PC-3 (cell line): ENCODE data around the gene ABHD11. TPM values are rescaled to one million over a fixed set of nuclear protein-coding genes. Genes with fewer than 3 reads are reported as not detected.

Source experiments
- ATAC-seq: fragments of 200-7000 bp; cut with Tn5 transposase; 2 replicates; pipeline ENCODE4 v1.9.1; 2020; ENCODE audit warnings: mild to moderate bottlenecking, moderate library complexity
- BruUV-seq: library from RNA; stranded (reverse); fragments of 400-500 nt; replicated peaks from 2 replicates; lab custom pipeline; 2021; lab: Mats Ljungman, UMichigan
- CTCF ChIA-PET: fragments of 300-600 bp; sonication (Branson Sonifier 250); formaldehyde crosslinking; loops from one replicate; lab custom pipeline; 2022; ENCODE audit warnings: antibody characterized with exemption; lab: Charles Lee
- POLR2A ChIA-PET: fragments of 300-600 bp; sonication (Branson Sonifier 250); formaldehyde crosslinking; loops from one replicate; lab custom pipeline; 2022; ENCODE audit warnings: antibody characterized with exemption; ENCODE audit not compliant: unreplicated experiment; lab: Charles Lee
- DNase-seq: peaks from one replicate; pipeline ENCODE4 v3.0.0-alpha.2; 2015
- H2AFZ ChIP-seq: fragments of 300-600 bp; sonication (generic); 2 replicates; pipeline ENCODE4 v1.6.0; 2016; ENCODE audit warnings: antibody characterized with exemption, low read length
- H3F3A ChIP-seq: fragments of 300-600 bp; sonication (generic); one replicate; pipeline ENCODE4 v1.6.0; 2017; ENCODE audit warnings: antibody characterized with exemption, low read length, control low read depth, mild to moderate bottlenecking; ENCODE audit not compliant: unreplicated experiment
- H3K27ac ChIP-seq: fragments of 300-600 bp; sonication (generic); 2 replicates; pipeline ENCODE4 v1.5.1; 2016; ENCODE audit warnings: mild to moderate bottlenecking, low read length
- H3K27me3 ChIP-seq: fragments of 300-600 bp; sonication (generic); 2 replicates; pipeline ENCODE4 v1.6.1; 2016; ENCODE audit warnings: low read length, mixed read lengths
- H3K36me3 ChIP-seq: fragments of 300-600 bp; sonication (generic); 2 replicates; pipeline ENCODE4 v1.6.1; 2016; ENCODE audit warnings: low read depth, mixed run types, low read length, mixed read lengths
- H3K4me1 ChIP-seq: fragments of 300-600 bp; sonication (generic); 2 replicates; pipeline ENCODE4 v1.5.1; 2016; ENCODE audit warnings: low read length; ENCODE audit not compliant: insufficient read depth
- H3K4me2 ChIP-seq: fragments of 300-600 bp; sonication (generic); 2 replicates; pipeline ENCODE4 v1.6.0; 2016; ENCODE audit warnings: low read length
- H3K4me3 ChIP-seq: fragments of 300-600 bp; sonication (generic); 2 replicates; pipeline ENCODE4 v1.5.1; 2016; ENCODE audit warnings: mild to moderate bottlenecking, low read length, mixed read lengths
- H3K79me2 ChIP-seq: fragments of 300-600 bp; sonication (generic); 2 replicates; pipeline ENCODE4 v1.6.1; 2017; ENCODE audit warnings: low read length, mixed read lengths
- H3K9ac ChIP-seq: fragments of 300-600 bp; sonication (generic); 2 replicates; pipeline ENCODE4 v1.6.0; 2016; ENCODE audit warnings: mild to moderate bottlenecking, low read length
- H3K9me2 ChIP-seq: fragments of 300-600 bp; sonication (generic); replicated peaks from 2 replicates; pipeline ENCODE4 v1.6.1; 2016; ENCODE audit warnings: mixed run types, low read length, mixed read lengths
- H3K9me3 ChIP-seq: fragments of 300-600 bp; sonication (generic); 2 replicates; pipeline ENCODE4 v1.6.1; 2016; ENCODE audit warnings: low read length, mixed read lengths
- H4K20me1 ChIP-seq: fragments of 300-600 bp; sonication (generic); 2 replicates; pipeline ENCODE4 v1.6.1; 2016; ENCODE audit warnings: low read length, mixed read lengths
- CTCF ChIP-seq: fragments of 300-600 bp; sonication (generic); conservative IDR thresholded peaks from 2 replicates; pipeline ENCODE4 v1.5.1; 2017; ENCODE audit warnings: antibody characterized with exemption, low read depth, mild to moderate bottlenecking, low read length
- EZH2 ChIP-seq: fragments of 300-600 bp; sonication (generic); IDR thresholded peaks from one replicate; pipeline ENCODE4 v1.6.1; 2017; ENCODE audit warnings: antibody characterized with exemption, mild to moderate bottlenecking, low read length; ENCODE audit not compliant: unreplicated experiment
- EZH2phosphoT487 ChIP-seq: fragments of 300-600 bp; sonication (generic); IDR thresholded peaks from 2 replicates; pipeline ENCODE4 v1.6.1; 2018; ENCODE audit warnings: mild to moderate bottlenecking, antibody characterized with exemption, low read length, borderline replicate concordance
- intact Hi-C: fragments of 100-400 bp; cut with micrococcal nuclease; formaldehyde crosslinking; loops from 2 replicates; pipeline ENCODE4 v1.9.0; 2023
- total RNA-seq: library from RNA; depleted of rRNA; stranded (reverse); fragments of >200 nt; gene quantifications from 2 replicates; pipeline ENCODE4 v1.2.3, GENCODE V29; 2014

The ABHD11 gene
- total RNA-seq, 1 experiment from 2014 or later, result 41.4 TPM

DNA sequence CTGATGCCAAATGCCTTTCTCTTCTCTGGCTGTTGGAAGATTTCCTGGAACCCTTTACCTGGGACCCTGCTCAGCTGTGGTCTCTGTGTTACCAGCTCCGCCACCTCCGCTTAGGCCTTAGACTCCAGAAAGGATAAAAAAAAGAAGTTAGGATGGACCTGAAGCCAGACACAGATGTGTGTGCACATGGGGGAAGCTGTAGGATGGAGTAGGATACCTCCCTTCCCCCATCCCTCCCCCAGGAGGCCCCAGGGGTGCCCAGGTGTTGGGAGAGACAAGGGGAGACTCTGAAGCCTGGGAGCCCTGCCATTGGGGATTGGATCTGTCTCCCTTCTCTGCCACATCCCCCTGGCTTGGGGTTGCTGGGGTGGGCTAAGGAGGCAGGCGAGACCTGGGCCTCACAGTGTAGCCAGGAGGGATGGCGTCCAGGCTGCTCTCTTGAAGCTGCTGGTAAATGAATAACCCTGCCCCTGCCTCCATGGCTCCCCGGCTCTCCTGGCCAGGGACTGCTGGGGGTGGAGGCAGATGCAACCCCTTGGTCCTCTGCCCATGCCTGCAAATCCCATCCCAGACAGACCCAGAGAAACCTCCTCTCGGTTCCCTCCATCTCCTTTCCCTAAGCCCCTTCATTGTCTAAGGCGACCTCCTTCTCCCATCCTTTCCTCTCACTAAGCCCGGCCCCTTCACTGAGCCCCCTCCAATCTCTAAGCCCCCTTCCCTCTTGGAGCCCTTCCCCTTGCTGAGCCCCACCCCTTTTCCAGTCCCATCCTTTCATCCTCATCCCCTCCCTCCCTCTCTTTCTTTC lies 23.5 kb upstream of the ABHD11 start:
- no peak for ATAC-seq
- POLR2A ChIA-PET, result no interaction called here
- Histone ChIP-seq H3K27ac (no peak overlapping the region), H3K4me1 (no peaks in the 10 kb centered on the region), H3K9ac (no peak overlapping the region), H4K20me1 (no peaks in the 10 kb centered on the region), H3K9me2 (no peaks in the 10 kb centered on the region), H3K4me3 (no peak overlapping the region), H3K4me2 (no peak overlapping the region), H3K36me3 (no peaks in the 10 kb centered on the region), H3K27me3 (no peaks in the 10 kb centered on the region), H2AFZ (no peak overlapping the region), H3K79me2 (no peaks in the 10 kb centered on the region), H3K9me3 (no peaks in the 10 kb centered on the region), H3F3A (no peaks in the 10 kb centered on the region)
- TF ChIP-seq EZH2phosphoT487 (no peak), CTCF (no peak), EZH2 (no peak)
- DNase-seq, result no peak
- no TSS peak for BruUV-seq
- intact Hi-C loops, result no loop called here
- CTCF ChIA-PET, result no interaction called here

- TF ChIP-seq CTCF (no peak), EZH2 (no peak), EZH2phosphoT487 (no peak)
- no peak for DNase-seq
- H2AFZ ChIP-seq, result no peak overlapping the region
- no peak overlapping the region for H3K9ac ChIP-seq
- H3K4me3 ChIP-seq, result no peak overlapping the region
- H3K27me3 ChIP-seq, result no peaks in the 10 kb centered on the region
- no peak overlapping the region for H3K27ac ChIP-seq
- intact Hi-C loops, result no loop called here
- BruUV-seq, result no TSS peak
- no peaks in the 10 kb centered on the region for H3K9me2 ChIP-seq
- H3K9me3 ChIP-seq, result no peaks in the 10 kb centered on the region
- ATAC-seq, result no peak
- no peaks in the 10 kb centered on the region for H3K36me3 ChIP-seq
- no peak overlapping the region for H3K4me2 ChIP-seq
- no peaks in the 10 kb centered on the region for H4K20me1 ChIP-seq
- POLR2A ChIA-PET, result no interaction called here
- CTCF ChIA-PET, result no interaction called here
- H3K79me2 ChIP-seq, result no peaks in the 10 kb centered on the region
- H3F3A ChIP-seq, result no peaks in the 10 kb centered on the region
- no peaks in the 10 kb centered on the region for H3K4me1 ChIP-seq
Observed at GRCh38 chr7:73758581-73759138, 20.1 kb upstream of the ABHD11 start.
